ENCODE measurements around the gene HMGCL. TPM values are rescaled to one million over a fixed set of nuclear protein-coding genes. Genes with fewer than 3 reads are reported as not detected.

Gene HMGCL
- total and polyA plus RNA-seq, 2 of the 13 experiments (the other 11 are each of a cell fraction or from before 2014, with no cell fraction given) = 21.3 to 41.4 TPM

DNA sequence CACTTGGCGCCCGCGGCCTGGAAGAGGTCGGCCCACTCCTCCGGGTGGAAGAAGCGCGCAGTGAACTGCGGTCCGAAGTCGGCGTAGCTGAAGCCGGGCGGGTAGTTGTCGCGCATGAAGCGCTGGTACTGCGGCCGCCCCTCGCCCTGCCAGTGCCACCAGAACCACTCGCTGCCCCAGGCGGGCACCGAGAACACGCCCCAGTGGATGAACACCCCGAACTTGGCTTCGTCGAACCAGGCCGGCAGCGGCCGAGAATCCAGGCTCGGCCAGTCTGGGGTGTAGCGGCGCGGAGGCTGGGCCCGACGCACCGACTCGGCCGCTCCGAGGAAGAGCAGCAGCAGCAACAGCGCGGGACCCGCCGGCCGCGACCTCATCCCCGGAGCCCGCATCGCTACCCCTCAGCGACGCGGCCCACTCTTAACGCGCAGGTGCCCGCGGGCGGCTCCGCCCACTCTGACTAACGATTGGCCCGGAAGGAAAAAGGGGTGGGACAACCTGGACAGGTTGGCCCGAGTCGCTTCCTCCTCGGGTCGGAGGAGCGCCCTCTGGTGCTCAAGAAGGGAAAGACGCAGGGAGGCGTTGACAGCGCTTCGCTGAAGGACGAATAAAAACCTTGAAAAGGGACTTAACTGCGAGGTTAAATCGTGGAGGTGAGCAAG lies 42.8 kb upstream of the HMGCL start, which contains the start of gene FUCA1 (continued):
- no peak for TF ChIP-seq ZNF44 (CRISPR knock-in tag; IDR thresholded peaks at IDR 0.05)
- TF ChIP-seq ZNF143 (CRISPR knock-in tag; IDR thresholded peaks at IDR 0.05) = peak; percentile 39; the same call in 1 of the 2 replicates
- no peak for TF ChIP-seq ZKSCAN1 (IDR thresholded peaks at IDR 0.05; ENCODE audit: low read length)
- TF ChIP-seq TFAP4 (IDR thresholded peaks at IDR 0.05; ENCODE audit: borderline replicate concordance, low read depth) = no peak; the same call in 1 of the 2 replicates
- peak; percentile 39; the same call in 1 of the 2 replicates for TF ChIP-seq PHF21A (CRISPR knock-in tag; IDR thresholded peaks at IDR 0.05)
- TF ChIP-seq ZNF883 (CRISPR knock-in tag; IDR thresholded peaks at IDR 0.05; ENCODE audit: not compliant biosample characterization) = no peak
- peak; percentile 51; the same call in 1 of the 2 replicates for TF ChIP-seq CENPT (CRISPR knock-in tag; IDR thresholded peaks at IDR 0.05; ENCODE audit: low read depth)
- TF ChIP-seq, protein P1, sequence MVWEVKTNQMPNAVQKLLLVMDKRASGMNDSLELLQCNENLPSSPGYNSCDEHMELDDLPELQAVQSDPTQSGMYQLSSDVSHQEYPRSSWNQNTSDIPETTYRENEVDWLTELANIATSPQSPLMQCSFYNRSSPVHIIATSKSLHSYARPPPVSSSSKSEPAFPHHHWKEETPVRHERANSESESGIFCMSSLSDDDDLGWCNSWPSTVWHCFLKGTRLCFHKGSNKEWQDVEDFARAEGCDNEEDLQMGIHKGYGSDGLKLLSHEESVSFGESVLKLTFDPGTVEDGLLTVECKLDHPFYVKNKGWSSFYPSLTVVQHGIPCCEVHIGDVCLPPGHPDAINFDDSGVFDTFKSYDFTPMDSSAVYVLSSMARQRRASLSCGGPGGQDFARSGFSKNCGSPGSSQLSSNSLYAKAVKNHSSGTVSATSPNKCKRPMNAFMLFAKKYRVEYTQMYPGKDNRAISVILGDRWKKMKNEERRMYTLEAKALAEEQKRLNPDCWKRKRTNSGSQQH (CRISPR knock-in tag; IDR thresholded peaks at IDR 0.05; ENCODE audit: low read depth) = peak; percentile 50; the same call in 1 of the 2 replicates
- TF ChIP-seq, protein P2, sequence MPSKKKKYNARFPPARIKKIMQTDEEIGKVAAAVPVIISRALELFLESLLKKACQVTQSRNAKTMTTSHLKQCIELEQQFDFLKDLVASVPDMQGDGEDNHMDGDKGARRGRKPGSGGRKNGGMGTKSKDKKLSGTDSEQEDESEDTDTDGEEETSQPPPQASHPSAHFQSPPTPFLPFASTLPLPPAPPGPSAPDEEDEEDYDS (CRISPR knock-in tag; IDR thresholded peaks at IDR 0.05) = peak; percentile 95
- TF ChIP-seq, protein P3, sequence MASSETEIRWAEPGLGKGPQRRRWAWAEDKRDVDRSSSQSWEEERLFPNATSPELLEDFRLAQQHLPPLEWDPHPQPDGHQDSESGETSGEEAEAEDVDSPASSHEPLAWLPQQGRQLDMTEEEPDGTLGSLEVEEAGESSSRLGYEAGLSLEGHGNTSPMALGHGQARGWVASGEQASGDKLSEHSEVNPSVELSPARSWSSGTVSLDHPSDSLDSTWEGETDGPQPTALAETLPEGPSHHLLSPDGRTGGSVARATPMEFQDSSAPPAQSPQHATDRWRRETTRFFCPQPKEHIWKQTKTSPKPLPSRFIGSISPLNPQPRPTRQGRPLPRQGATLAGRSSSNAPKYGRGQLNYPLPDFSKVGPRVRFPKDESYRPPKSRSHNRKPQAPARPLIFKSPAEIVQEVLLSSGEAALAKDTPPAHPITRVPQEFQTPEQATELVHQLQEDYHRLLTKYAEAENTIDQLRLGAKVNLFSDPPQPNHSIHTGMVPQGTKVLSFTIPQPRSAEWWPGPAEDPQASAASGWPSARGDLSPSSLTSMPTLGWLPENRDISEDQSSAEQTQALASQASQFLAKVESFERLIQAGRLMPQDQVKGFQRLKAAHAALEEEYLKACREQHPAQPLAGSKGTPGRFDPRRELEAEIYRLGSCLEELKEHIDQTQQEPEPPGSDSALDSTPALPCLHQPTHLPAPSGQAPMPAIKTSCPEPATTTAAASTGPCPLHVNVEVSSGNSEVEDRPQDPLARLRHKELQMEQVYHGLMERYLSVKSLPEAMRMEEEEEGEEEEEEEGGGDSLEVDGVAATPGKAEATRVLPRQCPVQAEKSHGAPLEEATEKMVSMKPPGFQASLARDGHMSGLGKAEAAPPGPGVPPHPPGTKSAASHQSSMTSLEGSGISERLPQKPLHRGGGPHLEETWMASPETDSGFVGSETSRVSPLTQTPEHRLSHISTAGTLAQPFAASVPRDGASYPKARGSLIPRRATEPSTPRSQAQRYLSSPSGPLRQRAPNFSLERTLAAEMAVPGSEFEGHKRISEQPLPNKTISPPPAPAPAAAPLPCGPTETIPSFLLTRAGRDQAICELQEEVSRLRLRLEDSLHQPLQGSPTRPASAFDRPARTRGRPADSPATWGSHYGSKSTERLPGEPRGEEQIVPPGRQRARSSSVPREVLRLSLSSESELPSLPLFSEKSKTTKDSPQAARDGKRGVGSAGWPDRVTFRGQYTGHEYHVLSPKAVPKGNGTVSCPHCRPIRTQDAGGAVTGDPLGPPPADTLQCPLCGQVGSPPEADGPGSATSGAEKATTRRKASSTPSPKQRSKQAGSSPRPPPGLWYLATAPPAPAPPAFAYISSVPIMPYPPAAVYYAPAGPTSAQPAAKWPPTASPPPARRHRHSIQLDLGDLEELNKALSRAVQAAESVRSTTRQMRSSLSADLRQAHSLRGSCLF (CRISPR knock-in tag; IDR thresholded peaks at IDR 0.05; ENCODE audit: borderline replicate concordance) = no peak
- peak; percentile 94 for TF ChIP-seq ZNF687 (CRISPR knock-in tag; IDR thresholded peaks at IDR 0.05)
- TF ChIP-seq ZNF337 (CRISPR knock-in tag; IDR thresholded peaks at IDR 0.05; ENCODE audit: borderline replicate concordance, low read depth) = no peak
- peak; percentile 74 for TF ChIP-seq ZNF605 (CRISPR knock-in tag; IDR thresholded peaks at IDR 0.05)
- TF ChIP-seq ZNF317 (CRISPR knock-in tag; IDR thresholded peaks at IDR 0.05) = no peak
- no peak for TF ChIP-seq AGO1 (IDR thresholded peaks at IDR 0.05; ENCODE audit: low read depth, low read length, poor library complexity, severe bottlenecking)
- peak; percentile 86; the same call in 1 of the 2 replicates for TF ChIP-seq SMAD3 (CRISPR knock-in tag; IDR thresholded peaks at IDR 0.05)
- peak; percentile 68; the same call in 1 of the 2 replicates for TF ChIP-seq ZNF776 (CRISPR knock-in tag; IDR thresholded peaks at IDR 0.05)
